LNCAP (cell line): ENCODE measurements around the gene AMOTL2.

ENCODE experiments used
- TF ChIP-seq, protein P1 (sequence below): fragments of 450-650 bp; IDR thresholded peaks from 2 replicates; pipeline ENCODE4 v1.5.1; 2017; ENCODE audit warnings: mild to moderate bottlenecking

Gene AMOTL2

GRCh38 chr3:134327594-134327975 lies 46.7 kb downstream of the AMOTL2 start:
- TF ChIP-seq, protein P1, sequence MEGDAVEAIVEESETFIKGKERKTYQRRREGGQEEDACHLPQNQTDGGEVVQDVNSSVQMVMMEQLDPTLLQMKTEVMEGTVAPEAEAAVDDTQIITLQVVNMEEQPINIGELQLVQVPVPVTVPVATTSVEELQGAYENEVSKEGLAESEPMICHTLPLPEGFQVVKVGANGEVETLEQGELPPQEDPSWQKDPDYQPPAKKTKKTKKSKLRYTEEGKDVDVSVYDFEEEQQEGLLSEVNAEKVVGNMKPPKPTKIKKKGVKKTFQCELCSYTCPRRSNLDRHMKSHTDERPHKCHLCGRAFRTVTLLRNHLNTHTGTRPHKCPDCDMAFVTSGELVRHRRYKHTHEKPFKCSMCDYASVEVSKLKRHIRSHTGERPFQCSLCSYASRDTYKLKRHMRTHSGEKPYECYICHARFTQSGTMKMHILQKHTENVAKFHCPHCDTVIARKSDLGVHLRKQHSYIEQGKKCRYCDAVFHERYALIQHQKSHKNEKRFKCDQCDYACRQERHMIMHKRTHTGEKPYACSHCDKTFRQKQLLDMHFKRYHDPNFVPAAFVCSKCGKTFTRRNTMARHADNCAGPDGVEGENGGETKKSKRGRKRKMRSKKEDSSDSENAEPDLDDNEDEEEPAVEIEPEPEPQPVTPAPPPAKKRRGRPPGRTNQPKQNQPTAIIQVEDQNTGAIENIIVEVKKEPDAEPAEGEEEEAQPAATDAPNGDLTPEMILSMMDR = no peak

DNA sequence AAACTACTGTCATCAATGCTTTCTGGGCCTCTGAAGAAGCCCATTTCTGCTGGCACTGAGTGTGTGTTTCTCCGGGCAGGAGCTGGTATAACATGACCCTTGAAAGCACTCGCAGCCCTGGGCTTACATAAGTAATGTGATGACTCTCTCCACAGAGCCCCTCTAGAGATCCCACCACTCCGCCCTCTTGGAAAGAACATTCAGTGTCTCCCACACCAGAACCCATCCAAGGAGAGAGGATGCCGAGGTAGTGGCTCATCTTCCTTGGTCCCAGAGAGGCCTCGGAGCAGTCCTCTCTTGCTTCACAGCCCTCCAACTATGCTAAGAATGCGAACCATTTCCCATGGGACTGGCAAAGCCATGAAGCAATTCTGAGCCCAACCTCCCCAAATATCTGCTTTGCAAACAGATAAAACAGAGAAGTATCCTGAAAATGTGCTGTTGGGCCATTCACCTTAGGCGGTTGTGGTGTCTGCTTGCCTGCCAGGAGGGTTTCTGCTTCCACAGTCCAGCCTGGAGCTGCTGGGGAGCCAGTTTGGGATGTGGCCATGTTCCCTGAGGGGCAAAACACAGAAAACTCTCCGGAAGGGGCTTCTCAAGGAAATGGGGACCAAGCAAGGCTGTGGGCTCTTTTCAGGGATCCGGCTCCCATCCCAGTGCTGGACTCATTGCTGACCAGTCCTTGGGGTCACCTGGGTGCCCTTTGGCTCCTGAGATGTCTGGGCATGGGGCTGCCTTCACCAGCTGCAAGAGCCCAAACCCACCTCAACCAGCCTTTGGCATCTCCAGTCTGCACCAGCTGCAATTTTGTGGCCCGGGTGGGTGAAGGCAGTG lies 47.3 kb downstream of the AMOTL2 start:
- TF ChIP-seq, protein P1 = no peak

DNA sequence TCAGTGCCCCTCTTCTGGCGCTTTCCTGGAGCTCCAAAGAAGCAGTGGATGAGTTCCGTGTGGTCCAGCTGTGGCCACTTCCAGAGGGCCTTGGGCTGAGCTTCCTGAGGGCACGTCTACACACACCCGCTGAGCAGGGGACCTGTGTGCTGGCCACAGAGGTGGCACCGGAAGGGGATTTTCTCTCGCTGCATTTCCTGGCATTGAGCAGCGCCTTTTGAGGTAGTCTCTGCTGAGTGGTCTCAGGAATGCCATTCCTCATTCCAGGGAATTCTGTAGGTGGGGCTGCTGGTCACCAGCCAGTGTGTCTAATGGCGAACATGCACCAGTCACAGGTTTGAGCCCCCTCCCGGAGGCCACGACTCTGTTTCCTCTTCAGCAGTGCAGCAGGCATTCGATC lies 48.1 kb downstream of the AMOTL2 start:
- TF ChIP-seq, protein P1 = no peak

- TF ChIP-seq, protein P1 = no peak
These were observed 48.5 kb downstream of the AMOTL2 start for GRCh38 chr3:134325706-134326105.

- TF ChIP-seq, protein P1 = no peak
These were observed 49.1 kb downstream of the AMOTL2 start for GRCh38 chr3:134325061-134325705.

DNA sequence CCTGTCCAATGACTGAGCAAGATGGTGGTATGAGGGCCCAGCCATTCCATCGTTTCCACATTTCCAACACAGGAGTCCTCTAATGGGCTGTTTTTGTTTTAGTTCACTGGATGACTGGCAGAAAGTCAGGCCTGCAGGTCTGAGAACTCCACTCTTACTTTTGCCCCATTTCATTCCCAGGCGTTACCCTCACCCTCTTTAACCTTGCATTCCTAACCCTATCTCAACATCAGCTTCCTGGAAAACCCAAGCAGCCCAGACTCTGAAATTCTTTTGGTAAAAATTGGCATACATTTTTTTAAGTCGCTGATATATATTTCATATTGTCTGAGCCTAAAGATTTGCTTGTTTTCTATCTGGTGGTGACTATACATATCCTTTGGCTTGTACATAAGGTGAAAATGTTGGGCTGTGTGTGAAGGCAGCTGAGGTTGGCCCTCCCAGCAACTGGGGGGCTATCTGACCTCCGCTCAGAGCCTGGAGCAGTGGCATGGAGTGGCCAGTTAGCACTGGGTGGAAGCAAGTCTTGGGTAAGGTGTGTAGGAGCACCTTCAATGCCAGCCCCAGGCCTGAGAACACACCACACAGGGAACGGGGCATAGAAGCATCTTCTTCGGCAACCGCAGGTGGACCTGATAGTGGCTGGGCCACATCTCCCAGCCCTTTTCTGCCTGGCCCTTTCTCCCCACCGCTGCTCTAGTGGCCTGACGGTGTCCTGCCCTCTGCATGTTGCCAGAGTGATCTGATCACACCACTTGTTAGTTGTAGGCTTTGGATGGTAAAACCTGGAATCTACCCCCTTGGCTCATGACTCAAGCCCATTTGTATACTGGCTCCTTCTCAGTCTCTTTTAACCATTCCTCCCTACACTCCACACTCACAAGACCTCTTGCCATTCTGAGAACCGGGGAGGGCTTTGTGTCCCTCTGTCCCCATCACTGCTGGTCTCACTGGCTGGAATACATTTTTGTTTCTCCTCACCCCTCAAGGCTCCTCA lies 50.0 kb downstream of the AMOTL2 start:
- TF ChIP-seq, protein P1 = no peak

DNA sequence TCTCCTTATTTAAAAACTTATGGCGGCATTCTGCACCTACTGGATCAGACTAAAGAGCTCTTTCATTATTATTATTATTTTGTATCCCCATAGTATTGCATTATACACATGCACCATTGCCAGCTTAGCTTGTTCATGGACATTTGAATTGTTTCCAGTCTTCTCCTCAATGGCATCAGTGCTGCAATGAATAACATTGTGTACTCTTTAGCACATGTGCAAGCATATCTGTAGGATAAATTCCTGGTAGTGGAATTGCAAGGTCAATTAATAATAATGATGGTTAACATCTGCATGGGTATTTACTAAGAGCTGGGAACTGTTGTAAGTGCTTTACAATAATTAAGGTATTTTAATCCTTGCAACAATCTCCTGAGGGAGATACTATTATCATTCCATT lies 52.0 kb downstream of the AMOTL2 start:
- TF ChIP-seq, protein P1 = no peak
